Left ventricle myocardium inferior (tissue), 1 donor: ENCODE data around the gene TCF4. TPM values are rescaled to one million over a fixed set of nuclear protein-coding genes. Genes with fewer than 3 reads are reported as not detected.

Experiments
- DNase-seq: peaks from one replicate; pipeline ENCODE4 v3.0.0-alpha.2; 2020
- H3K27ac ChIP-seq: fragments of 200-600 bp; replicated peaks from 2 replicates; pipeline ENCODE4 v1.8.0; 2021
- H3K27me3 ChIP-seq: fragments of 200-600 bp; 2 replicates; pipeline ENCODE4 v1.8.0; 2021; ENCODE audit warnings: low read depth
- H3K36me3 ChIP-seq: fragments of 200-600 bp; 2 replicates; pipeline ENCODE4 v1.8.0; 2021
- H3K4me1 ChIP-seq: fragments of 200-600 bp; 2 replicates; pipeline ENCODE4 v1.8.0; 2021
- H3K4me3 ChIP-seq: fragments of 200-600 bp; 2 replicates; pipeline ENCODE4 v1.8.0; 2021; ENCODE audit warnings: mild to moderate bottlenecking, moderate library complexity
- H3K9me3 ChIP-seq: fragments of 200-600 bp; replicated peaks from 2 replicates; pipeline ENCODE4 v1.8.0; 2021
- CTCF ChIP-seq: fragments of 200-600 bp; IDR thresholded peaks from 2 replicates; pipeline ENCODE4 v1.8.0; 2021; ENCODE audit warnings: antibody characterized with exemption, mild to moderate bottlenecking, borderline replicate concordance
- intact Hi-C: fragments of 100-400 bp; cut with micrococcal nuclease; formaldehyde crosslinking; loops from one replicate; pipeline ENCODE4 v1.11.0; 2022
- total RNA-seq: library from RNA; stranded (reverse); fragmentation: NEBNext Ultra II Directional; extraction: Animal tissue kit (Norgen Biotek cat#: 25700); gene quantifications from one replicate; pipeline ENCODE4 v1.2.1, GENCODE V29; 2021
- donor health status: DM: no; HTN: yes; CAD: no; lungs with severe emphysema.

The TCF4 gene
- total RNA-seq, 1 donor from 2014 or later = 58.9 TPM

- H3K9me3 ChIP-seq = no peaks in the 10 kb centered on the region
- DNase-seq = no peak
- H3K36me3 ChIP-seq = no peaks in the 10 kb centered on the region
- H3K4me1 ChIP-seq = peaks cover 22% of the 10 kb centered on the region
- H3K4me3 ChIP-seq = no peak overlapping the region
- TF ChIP-seq CTCF = no peak
- intact Hi-C loops = no loop called here
- H3K27me3 ChIP-seq = no peaks in the 10 kb centered on the region
- no peak overlapping the region for H3K27ac ChIP-seq
Observed at GRCh38 chr18:55551227-55551626, 36.8 kb downstream of the TCF4 start.

DNA sequence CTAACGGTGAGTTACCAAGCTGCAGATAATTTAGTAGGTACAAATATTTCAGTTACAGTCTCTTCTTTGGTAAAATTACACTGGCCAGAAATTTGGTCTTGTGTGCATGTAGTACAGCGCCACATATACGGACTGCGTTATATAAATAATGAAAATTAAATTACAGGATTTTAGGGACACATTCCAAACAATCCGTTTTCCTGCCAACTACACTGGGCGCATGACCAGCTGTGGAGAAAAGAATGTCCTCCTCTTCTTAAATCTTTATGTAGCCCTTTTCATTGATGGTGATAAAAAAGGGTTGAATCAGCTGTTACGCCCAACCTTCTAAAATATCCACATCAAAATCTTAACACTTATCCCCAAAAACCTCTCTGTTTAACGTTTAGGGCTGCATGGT lies 37.5 kb downstream of the TCF4 start:
- H3K9me3 ChIP-seq = no peaks in the 10 kb centered on the region
- no peaks in the 10 kb centered on the region for H3K36me3 ChIP-seq
- H3K27me3 ChIP-seq = no peaks in the 10 kb centered on the region
- no peak overlapping the region for H3K4me3 ChIP-seq
- intact Hi-C loops = no loop called here
- H3K4me1 ChIP-seq = peaks cover 22% of the 10 kb centered on the region
- TF ChIP-seq CTCF = no peak
- H3K27ac ChIP-seq = no peak overlapping the region
- no peak for DNase-seq

DNA sequence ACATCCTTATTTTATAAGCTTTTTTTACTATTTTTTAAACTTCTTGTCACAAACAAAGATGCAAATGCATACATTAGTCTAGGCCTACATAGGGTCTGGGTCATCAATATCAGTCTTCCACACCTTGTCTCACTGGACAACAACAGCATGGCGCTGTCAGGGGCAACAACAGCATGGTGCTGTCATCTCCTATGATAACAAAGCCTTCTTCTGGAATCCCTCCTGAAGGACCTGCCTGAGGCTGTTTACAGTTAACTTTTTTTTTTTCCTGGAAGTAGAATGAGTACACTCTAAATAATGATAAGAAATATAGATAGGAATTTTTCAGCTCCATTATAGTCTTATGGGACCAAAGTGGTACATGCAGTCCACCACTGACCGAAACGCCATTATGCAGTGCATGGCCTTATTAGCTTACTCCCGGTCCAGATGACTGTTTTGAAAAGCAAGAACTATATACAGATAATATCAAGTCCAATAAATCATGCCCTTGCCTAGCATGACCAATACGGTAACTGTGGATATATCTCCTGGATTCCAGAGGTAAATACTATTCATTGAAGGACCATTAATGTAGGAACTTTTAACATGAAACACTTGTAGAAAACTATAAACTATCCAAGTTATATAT lies 38.4 kb downstream of the TCF4 start:
- no peak overlapping the region for H3K4me3 ChIP-seq
- H3K27ac ChIP-seq = no peak overlapping the region
- peaks cover 22% of the 10 kb centered on the region for H3K4me1 ChIP-seq
- no peaks in the 10 kb centered on the region for H3K27me3 ChIP-seq
- no peaks in the 10 kb centered on the region for H3K9me3 ChIP-seq
- H3K36me3 ChIP-seq = no peaks in the 10 kb centered on the region
- intact Hi-C loops = no loop called here
- no peak for DNase-seq
- TF ChIP-seq CTCF = no peak

- Histone ChIP-seq H3K27ac (peak overlapping the region; percentile 34), H3K27me3 (no peaks in the 10 kb centered on the region), H3K4me1 (peaks cover 30% of the 10 kb centered on the region), H3K4me3 (no peak overlapping the region), H3K9me3 (no peaks in the 10 kb centered on the region), H3K36me3 (no peaks in the 10 kb centered on the region)
- intact Hi-C loops = no loop called here
- DNase-seq = no peak
- TF ChIP-seq CTCF = no peak
Observed at GRCh38 chr18:55547705-55548056, 40.3 kb downstream of the TCF4 start.

DNA sequence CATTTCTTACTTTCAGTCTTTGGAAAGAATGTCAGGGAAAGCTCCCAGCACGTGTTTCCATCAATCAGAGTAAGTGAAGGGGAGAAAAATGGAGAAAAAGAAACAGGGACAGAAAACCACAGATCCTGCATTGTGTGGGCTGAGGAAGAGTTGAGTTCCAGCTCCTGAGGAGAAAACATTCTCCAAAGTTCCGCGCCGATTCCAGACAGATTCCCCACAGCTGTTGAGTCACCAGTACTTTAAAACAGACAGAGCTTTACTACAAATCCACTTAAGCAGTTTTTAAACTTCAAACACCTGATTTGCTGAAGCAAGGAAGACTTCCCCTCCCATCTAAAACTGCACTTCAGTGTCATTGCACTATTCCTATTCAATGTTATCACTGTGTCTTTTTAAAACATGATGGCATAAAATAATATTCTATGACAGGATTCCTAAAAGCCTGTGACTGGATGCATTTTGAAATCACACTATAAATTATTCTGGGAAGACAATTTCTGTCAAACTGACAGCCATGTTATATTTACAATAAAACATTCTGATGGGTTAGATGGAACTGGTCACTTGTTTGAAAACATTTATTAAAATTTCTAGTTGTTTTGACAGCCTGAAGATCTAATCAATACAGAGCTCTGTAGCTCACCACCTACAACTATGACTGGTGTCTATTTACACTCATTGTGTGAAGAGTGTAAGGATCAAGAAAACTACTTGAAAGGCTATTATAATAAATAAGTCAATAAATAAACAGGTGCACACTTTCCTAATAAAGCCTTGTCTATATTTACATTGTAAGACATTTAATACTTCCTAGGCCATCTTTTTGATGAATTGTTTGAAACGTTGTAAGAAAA lies 40.9 kb downstream of the TCF4 start:
- no peak for DNase-seq
- Histone ChIP-seq H3K27me3 (no peaks in the 10 kb centered on the region), H3K9me3 (no peaks in the 10 kb centered on the region), H3K36me3 (no peaks in the 10 kb centered on the region), H3K4me1 (peaks cover 30% of the 10 kb centered on the region), H3K4me3 (no peak overlapping the region), H3K27ac (peak overlapping the region; percentile 34)
- intact Hi-C loops = no loop called here
- no peak for TF ChIP-seq CTCF
